NCI-H146 treated with DMSO at 0.1 percent for 48 hours (cell line): ENCODE results near the gene VWA1.
A peak's percentile ranks its signal among the peaks of the same experiment; 100 is the strongest.
"Not testable (repeated sequence)": the region's sequence is repeated elsewhere in the genome, so short reads cannot be mapped to it uniquely, and the experiment has no call there.

Source experiments
- DNase-seq: peaks from one replicate; lab custom pipeline; 2025; ENCODE audit not compliant: unreplicated experiment; lab: John Stamatoyannopoulos, UW

Gene VWA1

DNA sequence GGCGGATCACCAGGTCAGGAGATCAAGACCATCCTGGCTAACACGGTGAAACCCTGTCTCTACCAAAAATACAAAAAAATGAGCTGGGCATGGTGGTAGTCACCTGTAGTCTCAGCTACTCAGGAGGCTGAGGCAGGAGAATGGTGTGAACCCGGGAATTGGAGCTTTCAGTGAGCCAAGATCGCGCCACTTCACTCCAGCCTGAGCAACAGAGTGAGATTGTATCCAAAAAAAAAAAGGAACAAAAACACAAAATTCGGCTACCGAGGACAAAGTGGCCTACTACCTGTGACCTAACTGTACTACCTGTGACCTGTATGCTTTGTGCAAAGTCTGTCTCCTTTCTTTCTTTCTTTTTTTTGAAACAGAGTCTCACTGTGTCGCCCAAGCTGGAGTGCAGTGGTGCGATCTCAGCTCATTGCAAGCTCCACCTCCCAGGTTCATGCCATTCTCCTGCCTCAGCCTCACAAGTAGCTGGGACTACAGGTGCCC is 32.5 kb upstream of the VWA1 start:
- DNase-seq = not testable (repeated sequence)

DNA sequence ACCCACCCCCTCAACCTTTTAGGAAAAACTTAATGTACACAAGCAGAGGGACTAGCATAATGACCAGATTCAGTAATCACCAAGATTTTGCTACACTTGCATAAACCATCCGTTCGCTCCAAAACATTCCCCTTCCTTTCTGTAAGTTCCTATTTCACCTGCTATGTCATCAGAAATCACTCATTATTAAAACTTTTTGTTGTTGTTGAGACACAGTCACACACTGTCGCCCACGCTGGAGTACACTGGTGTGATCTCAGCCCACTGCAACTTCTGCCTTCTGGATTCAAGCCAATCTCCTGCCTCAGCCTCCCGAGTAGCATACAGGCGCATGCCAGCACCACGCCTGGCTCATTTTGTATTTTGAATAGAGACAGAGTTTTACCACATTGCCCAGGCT is 31.8 kb upstream of the VWA1 start:
- no peak for DNase-seq

- DNase-seq = no peak
Measured at GRCh38 chr1:1406101-1406820, 29.2 kb upstream of the VWA1 start.

DNA sequence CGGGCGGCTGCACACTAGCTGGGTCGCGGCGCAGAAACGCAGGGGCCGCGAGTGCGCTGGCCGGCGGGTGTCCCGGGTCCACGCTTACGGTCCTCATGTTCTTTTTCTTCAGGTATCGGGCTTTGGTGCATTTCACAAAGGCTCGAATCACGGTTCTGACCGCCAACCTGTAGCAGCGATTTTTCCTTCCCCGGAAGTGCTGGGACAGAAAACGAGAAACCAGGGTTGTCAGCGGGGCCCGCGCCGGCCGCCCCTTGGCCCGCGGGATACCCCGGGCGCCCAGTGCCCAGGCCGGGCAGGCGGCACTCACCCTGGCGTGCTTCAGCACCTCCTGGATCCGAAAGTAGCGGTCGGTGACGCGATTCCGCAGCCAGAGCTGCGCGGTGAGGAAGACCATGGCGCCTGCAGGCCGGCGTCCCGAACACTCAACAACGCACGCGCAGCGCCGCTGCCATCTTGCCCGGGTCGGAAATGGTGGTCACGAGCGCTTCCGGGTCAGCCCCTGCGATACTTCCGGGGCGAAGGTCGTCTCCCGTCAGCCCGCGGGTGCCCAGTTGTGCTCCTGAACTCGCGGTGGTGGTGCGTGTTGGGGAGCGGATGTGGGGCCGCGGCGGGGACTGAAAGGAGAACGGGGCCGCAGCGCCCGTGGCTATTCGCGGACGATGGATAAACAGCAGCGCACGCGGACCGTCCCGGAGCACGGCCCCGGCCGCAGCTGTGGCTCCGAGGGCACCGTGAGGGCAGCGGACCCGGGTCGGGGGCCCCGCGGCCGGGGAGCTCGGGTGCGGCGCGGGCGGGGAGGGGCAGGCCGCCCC is 28.5 kb upstream of the VWA1 start, which contains the start of gene MRPL20:
MRPL20 (minus strand) TSS at position 473 of the 815 bp plus-strand sequence; CDS start at position 397, 76 bp downstream.
- DNase-seq = peak; percentile 52

- no peak for DNase-seq
Measured at GRCh38 chr1:1407636-1408318, 27.7 kb upstream of the VWA1 start.

DNA sequence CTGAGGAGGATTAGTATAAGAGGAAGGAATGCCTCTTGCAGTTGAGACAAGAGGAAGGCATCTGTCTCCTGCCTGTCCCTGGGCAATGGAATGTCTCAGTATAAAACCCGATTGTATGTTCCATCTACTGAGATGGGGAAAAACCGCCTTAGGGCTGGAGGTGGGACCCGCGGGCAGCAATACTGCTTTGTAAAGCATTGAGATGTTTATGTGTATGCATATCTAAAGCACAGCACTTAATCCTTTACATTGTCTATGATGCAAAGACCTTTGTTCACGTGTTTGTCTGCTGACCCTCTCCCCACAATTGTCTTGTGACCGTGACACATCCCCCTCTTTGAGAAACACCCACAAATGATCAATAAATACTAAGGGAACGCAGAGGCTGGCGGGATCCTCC is 25.3 kb upstream of the VWA1 start:
- not testable (repeated sequence) for DNase-seq

DNA sequence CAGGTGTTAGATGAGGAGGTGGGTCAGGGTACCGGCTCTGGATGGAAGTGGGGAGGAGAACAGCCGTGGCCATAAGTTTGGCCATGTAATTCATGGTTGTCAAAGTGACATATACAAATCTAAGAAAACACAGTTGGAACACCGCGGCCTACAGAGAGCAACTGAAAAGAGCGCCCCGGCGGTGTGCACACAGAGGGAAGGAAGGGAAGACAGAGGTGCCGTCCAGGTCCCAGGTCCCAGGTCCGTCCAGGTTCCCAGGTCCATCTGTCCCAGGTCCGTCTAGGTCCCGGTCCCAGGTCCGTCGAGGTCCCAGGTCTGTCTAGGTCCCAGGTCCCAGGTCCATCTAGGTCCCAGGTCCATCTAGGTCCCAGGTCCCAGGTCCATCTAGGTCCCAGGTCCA is 23.9 kb upstream of the VWA1 start:
- no peak for DNase-seq

GRCh38 chr1:1412311-1412902 is 23.1 kb upstream of the VWA1 start:
- DNase-seq = not testable (repeated sequence)

DNA sequence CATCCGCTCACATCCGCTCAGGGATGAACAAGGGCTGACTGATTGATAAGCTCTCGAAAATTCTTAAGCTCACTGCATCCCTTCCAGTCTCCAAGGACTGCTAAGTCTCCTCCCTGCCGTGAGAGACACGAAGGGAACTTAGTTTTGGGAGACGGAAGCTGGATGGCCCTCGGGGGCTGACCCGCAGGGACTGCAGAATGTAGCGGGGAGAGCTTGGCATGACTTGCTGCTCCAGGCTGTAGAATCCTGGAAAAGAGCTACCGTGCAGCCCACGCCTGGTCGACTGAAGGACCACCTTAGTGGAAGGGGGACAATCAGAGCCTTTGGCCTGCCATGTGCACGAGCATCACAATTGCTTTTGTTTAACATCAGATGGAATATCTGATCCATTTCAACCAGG is 19.7 kb upstream of the VWA1 start:
- no peak for DNase-seq

- not testable (repeated sequence) for DNase-seq
Measured at GRCh38 chr1:1417396-1417795, 18.1 kb upstream of the VWA1 start.

DNA sequence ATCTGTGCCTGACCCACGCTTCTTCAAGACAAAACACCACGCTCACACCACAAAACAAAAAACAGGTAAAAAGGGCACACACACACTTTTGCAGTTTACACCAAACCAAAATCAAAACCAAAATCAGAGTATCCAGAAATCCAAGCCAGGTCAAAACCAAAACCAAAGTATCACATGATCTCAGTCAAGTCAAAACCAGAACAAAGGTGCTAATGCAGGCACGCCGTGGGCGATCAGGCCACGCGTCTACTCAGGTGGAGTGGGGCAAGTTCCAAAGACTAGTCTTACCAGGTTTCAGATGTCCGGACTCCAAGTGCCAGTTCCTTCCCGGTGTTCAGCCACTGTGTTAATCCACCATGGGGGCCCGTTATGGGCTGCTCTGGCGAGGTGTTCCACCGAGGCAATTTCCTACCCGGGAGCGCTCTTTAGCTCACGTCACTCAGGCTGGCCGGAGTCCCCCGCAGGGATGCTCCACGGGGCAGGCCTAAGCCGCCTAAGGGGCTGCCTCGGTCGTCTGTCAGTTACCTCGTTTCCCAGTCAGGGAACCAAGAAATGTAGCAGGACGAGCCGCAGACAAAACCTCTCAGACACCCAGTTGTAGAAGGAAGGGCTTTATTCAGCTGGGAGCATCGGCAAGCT is 17.5 kb upstream of the VWA1 start:
- DNase-seq = not testable (repeated sequence)

- no peak for DNase-seq
Measured at GRCh38 chr1:1418464-1419362, 16.8 kb upstream of the VWA1 start.

- no peak for DNase-seq
Measured at GRCh38 chr1:1419363-1419812, 16.1 kb upstream of the VWA1 start.

DNA sequence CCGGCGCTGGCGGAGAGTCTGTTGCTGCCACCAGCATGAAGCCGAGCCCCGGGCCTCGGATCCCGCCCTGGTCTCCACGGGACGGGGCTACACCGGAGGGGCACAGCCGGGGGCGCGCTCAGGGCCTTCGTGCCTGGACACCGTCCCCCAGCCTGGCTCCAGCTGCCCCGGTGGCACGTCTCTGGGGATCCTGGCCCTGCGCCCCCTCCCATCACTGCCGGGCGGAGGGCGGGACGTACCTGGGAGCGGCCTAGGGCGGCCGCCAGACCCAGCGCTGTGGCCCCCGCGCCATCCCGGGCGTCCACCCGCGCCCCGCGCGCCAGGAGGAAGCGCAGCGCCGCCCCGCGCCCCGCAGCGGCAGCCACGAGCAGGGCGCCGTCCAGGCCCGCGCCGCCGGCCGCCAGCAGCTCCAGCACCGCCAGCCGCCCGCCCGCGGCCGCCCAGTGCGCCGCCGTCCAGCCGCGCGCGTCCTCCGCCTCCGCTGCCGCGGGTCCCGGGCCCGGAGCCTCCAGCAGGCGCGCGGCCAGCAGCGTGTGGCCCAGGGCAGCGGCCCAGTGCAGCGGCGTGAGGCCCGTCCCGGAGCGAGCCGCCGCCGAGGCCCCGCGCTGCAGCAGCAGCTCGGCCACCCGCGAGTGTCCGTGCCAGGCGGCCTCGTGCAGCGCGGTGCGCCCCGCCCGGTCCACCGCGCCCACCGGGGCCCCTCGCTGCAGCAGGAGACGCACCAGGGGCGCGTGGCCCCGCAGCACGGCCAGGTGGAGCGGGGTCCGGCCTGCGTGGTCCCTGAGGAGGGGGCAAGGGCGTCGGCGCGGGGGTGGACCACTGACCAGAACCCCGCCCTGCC is 15.5 kb upstream of the VWA1 start:
- no peak for DNase-seq

DNA sequence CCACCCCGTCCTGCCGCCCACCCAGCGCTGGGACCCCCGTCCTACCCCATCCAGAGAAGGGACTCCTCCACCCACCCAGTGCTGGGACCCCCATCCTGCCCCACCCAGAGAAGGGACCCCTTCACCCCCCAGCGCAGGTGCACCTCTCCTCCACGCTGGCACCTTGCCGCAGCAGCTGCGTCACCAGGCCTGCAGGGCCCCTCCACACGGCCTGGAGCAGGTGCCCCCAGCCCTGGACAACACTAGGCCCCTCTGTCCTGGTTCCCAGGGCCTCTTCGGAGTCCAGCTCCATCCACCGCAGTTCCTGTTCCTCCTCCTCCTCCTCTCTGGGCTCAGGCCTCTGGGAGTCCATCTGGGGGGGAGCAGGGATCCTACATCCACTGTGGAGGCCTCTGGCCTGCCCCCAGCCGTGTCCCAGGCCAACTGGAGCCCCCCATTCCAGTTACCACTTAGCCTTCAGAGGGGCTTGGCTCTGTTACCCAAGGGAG is 14.8 kb upstream of the VWA1 start:
- no peak for DNase-seq

DNA sequence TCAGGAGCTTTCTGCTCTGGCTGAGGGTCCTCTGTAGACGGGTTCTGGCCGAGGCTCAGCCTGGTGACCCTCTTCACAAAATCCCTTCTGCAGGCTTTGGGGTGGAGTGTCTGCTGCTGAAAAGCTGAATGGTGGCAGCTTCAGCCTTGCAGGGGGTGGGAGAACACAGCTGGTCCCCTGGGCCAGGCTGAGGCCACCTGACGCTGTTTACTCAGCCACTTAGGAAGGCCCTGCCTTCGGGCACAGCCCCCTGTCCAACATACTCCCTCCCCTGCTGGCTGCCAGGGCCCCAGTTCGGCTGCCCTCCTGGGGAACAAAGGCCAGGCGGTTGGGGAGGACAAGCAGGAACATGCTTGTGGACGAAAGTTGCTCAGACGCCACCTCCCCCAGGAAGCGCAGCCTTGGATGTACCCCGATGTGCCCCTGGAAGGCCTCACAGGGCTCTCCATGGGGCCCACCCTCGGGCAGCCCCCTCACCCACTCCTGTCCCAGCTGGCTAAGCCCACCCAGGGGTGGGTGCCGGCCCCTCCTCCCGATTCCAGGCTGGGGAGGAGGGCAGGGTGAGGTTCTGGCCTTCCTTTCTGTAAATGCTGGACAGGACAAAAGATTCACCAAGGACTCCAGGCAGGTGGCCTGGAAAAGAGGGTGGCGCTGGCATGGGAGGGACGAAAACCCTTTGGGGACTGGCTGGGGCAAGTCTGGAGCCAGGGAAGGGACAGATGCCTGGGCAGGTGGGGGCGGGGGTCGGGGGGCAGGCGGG is 14.2 kb upstream of the VWA1 start, which contains the start of gene ANKRD65:
ANKRD65 (minus strand) TSS at position 130 of the 760 bp plus-strand sequence. CDS start 271 bp downstream, outside the sequence.
- DNase-seq = peak; percentile 78

GRCh38 chr1:1421907-1422464 is 13.5 kb upstream of the VWA1 start:
- DNase-seq = no peak
